ENCODE results near the gene UGT8.

DNA sequence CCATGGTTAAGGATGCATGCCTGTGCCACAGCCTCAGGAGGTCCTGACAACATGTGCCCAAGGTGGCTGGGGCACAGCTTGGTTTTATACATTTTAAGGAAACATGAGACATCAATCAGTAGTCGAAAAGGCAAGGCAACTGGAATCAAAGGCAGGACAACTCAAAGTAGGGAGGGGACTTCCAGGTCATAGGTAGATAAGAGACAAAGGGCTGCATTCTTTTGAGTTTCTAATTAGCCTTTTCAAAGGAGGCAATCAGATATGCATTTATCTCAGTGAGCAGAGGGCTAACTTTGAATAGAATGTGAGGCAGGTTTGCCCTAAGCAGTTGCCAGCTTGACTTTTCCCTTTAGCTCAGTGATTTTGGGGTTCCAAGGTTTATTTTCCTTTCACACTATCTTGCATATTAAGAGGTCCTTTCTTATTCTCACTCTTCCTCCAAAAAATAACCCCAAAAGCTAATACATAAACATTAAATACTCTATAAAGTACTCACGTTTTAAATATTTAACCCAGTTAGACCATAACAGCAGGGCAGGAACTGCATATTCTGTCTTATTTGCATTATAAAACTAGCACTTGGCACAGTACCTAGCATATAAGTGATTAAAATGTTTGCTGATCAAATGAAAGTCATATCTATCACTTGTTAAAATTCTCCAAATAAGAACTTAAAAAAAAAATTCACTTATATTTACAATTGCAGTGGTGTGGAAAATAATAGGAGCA is 36.3 kb upstream of the UGT8 start:
- TF ChIP-seq EP300 (IDR thresholded peaks at IDR 0.05) (no peak), POLR2A (IDR thresholded peaks at IDR 0.05) (no peak)
- TF ChIP-seq, protein P1, sequence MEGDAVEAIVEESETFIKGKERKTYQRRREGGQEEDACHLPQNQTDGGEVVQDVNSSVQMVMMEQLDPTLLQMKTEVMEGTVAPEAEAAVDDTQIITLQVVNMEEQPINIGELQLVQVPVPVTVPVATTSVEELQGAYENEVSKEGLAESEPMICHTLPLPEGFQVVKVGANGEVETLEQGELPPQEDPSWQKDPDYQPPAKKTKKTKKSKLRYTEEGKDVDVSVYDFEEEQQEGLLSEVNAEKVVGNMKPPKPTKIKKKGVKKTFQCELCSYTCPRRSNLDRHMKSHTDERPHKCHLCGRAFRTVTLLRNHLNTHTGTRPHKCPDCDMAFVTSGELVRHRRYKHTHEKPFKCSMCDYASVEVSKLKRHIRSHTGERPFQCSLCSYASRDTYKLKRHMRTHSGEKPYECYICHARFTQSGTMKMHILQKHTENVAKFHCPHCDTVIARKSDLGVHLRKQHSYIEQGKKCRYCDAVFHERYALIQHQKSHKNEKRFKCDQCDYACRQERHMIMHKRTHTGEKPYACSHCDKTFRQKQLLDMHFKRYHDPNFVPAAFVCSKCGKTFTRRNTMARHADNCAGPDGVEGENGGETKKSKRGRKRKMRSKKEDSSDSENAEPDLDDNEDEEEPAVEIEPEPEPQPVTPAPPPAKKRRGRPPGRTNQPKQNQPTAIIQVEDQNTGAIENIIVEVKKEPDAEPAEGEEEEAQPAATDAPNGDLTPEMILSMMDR (IDR thresholded peaks at IDR 0.05) = no peak
